Mesendoderm (in vitro differentiated cells): ENCODE data around the gene CD9.

ENCODE experiments used
- DNase-seq: peaks from one replicate; pipeline ENCODE4 v3.0.0; 2013
- H2AK5ac ChIP-seq: 2 replicates; pipeline ENCODE4 v1.6.1; 2013; ENCODE audit warnings: low read length, inconsistent platforms
- H2BK120ac ChIP-seq: 2 replicates; pipeline ENCODE4 v1.6.1; 2013; ENCODE audit warnings: low read depth, mild to moderate bottlenecking, low read length, moderate library complexity, mixed read lengths
- H2BK15ac ChIP-seq: replicated peaks from 2 replicates; pipeline ENCODE4 v1.6.1; 2013; ENCODE audit warnings: low read depth, mild to moderate bottlenecking, moderate library complexity
- H2BK5ac ChIP-seq: 2 replicates; pipeline ENCODE4 v1.6.1; 2013; ENCODE audit warnings: low read length, inconsistent platforms
- H3K18ac ChIP-seq: 2 replicates; pipeline ENCODE4 v1.6.1; 2013; ENCODE audit warnings: mild to moderate bottlenecking, low read length, mixed read lengths
- H3K23ac ChIP-seq: one replicate; pipeline ENCODE4 v1.6.1; 2013; ENCODE audit warnings: low read length
- H3K27ac ChIP-seq: 2 replicates; pipeline ENCODE4 v1.5.1; 2013; ENCODE audit warnings: low read depth, mild to moderate bottlenecking, inconsistent platforms, low read length, moderate library complexity
- H3K27me3 ChIP-seq: 2 replicates; pipeline ENCODE4 v1.6.1; 2013; ENCODE audit warnings: low read length, control low read depth, mild to moderate bottlenecking, inconsistent platforms; ENCODE audit not compliant: insufficient read depth, poor library complexity
- H3K36me3 ChIP-seq: 2 replicates; pipeline ENCODE4 v1.6.1; 2013; ENCODE audit warnings: low read length, inconsistent platforms; ENCODE audit not compliant: control insufficient read depth, insufficient read depth
- H3K4ac ChIP-seq: one replicate; pipeline ENCODE4 v1.6.1; 2013; ENCODE audit warnings: low read depth, mild to moderate bottlenecking, low read length, moderate library complexity
- H3K4me1 ChIP-seq: 2 replicates; pipeline ENCODE4 v1.6.1; 2013; ENCODE audit warnings: low read depth, low read length, inconsistent platforms; ENCODE audit not compliant: control insufficient read depth
- H3K4me2 ChIP-seq: 2 replicates; pipeline ENCODE4 v1.6.1; 2013; ENCODE audit warnings: low read length
- H3K4me3 ChIP-seq: 2 replicates; pipeline ENCODE4 v1.5.1; 2013; ENCODE audit warnings: mild to moderate bottlenecking, low read length
- H3K56ac ChIP-seq: one replicate; pipeline ENCODE4 v1.6.1; 2013; ENCODE audit warnings: low read length
- H3K79me1 ChIP-seq: 2 replicates; pipeline ENCODE4 v1.6.1; 2013; ENCODE audit warnings: low read length, inconsistent platforms
- H3K79me2 ChIP-seq: 2 replicates; pipeline ENCODE4 v1.6.1; 2013; ENCODE audit warnings: mild to moderate bottlenecking, low read length; ENCODE audit not compliant: control insufficient read depth, insufficient read depth
- H3K9ac ChIP-seq: 2 replicates; pipeline ENCODE4 v1.6.1; 2013; ENCODE audit warnings: low read length, inconsistent platforms
- H4K5ac ChIP-seq: one replicate; pipeline ENCODE4 v1.6.1; 2013; ENCODE audit warnings: low read length
- H4K8ac ChIP-seq: one replicate; pipeline ENCODE4 v1.6.1; 2013; ENCODE audit warnings: low read depth, mild to moderate bottlenecking, control low read depth, low read length, moderate library complexity
- WGBS: extraction: QIAGEN DNeasy Blood & Tissue Kit; methylation state at CpG from one replicate; pipeline ENCODE4 v1.1.7; 2013; ENCODE audit warnings: low lambda C conversion rate, missing lambda C conversion rate; ENCODE audit not compliant: insufficient coverage; ENCODE audit errors: extremely low coverage; 5-methylcytosine and 5-hydroxymethylcytosine counted together

The CD9 gene

GRCh38 chr12:6198051-6198450 lies 2.1 kb upstream of the CD9 start:
- H3K4ac ChIP-seq: no peak overlapping the region
- peak overlapping the region; percentile 68 for H3K56ac ChIP-seq
- no peak overlapping the region for H3K27ac ChIP-seq
- no peak overlapping the region for H3K4me2 ChIP-seq
- no peak overlapping the region for H3K4me3 ChIP-seq
- no peaks in the 10 kb centered on the region for H3K36me3 ChIP-seq
- H2BK120ac ChIP-seq: no peak overlapping the region
- no peaks in the 10 kb centered on the region for H3K27me3 ChIP-seq
- no CpG with 5 or more reads among the region's 7 CpGs for WGBS
- H4K8ac ChIP-seq: no peak overlapping the region
- no peak overlapping the region for H2BK15ac ChIP-seq
- peaks cover 12% of the 10 kb centered on the region for H3K79me2 ChIP-seq
- no peak overlapping the region for H2BK5ac ChIP-seq
- no peak overlapping the region for H4K5ac ChIP-seq
- peaks cover 6% of the 10 kb centered on the region for H3K4me1 ChIP-seq
- H3K9ac ChIP-seq: no peak overlapping the region
- peaks cover 6% of the 10 kb centered on the region for H3K79me1 ChIP-seq
- no peak overlapping the region for H2AK5ac ChIP-seq
- no peak overlapping the region for H3K23ac ChIP-seq
- H3K18ac ChIP-seq: no peak overlapping the region
- DNase-seq: no peak

- no peak overlapping the region for H4K5ac ChIP-seq
- peak overlapping the region; percentile 47 for H3K56ac ChIP-seq
- DNase-seq: no peak
- peak overlapping the region; percentile 8 for H2AK5ac ChIP-seq
- H4K8ac ChIP-seq: no peak overlapping the region
- H3K27ac ChIP-seq: no peak overlapping the region
- H3K4me3 ChIP-seq: no peak overlapping the region
- no CpG with 5 or more reads among the region's 6 CpGs for WGBS
- no peaks in the 10 kb centered on the region for H3K27me3 ChIP-seq
- H3K18ac ChIP-seq: no peak overlapping the region
- no peak overlapping the region for H2BK15ac ChIP-seq
- peaks cover 6% of the 10 kb centered on the region for H3K4me1 ChIP-seq
- no peak overlapping the region for H3K23ac ChIP-seq
- no peaks in the 10 kb centered on the region for H3K36me3 ChIP-seq
- H3K4ac ChIP-seq: no peak overlapping the region
- H3K9ac ChIP-seq: no peak overlapping the region
- no peak overlapping the region for H2BK120ac ChIP-seq
- peaks cover 15% of the 10 kb centered on the region for H3K79me2 ChIP-seq
- no peak overlapping the region for H3K4me2 ChIP-seq
- peaks cover 6% of the 10 kb centered on the region for H3K79me1 ChIP-seq
- H2BK5ac ChIP-seq: no peak overlapping the region
These were observed 1.6 kb upstream of the CD9 start for GRCh38 chr12:6198556-6198955.

GRCh38 chr12:6198985-6199530 lies 1.1 kb upstream of the CD9 start:
- Histone ChIP-seq H3K27ac (peak overlapping the region; percentile 86), H2BK5ac (no peak overlapping the region), H3K4ac (no peak overlapping the region), H2AK5ac (no peak overlapping the region), H3K27me3 (no peaks in the 10 kb centered on the region), H3K23ac (no peak overlapping the region), H3K9ac (peak overlapping the region; percentile 79), H4K8ac (no peak overlapping the region), H3K4me3 (no peak overlapping the region), H3K18ac (no peak overlapping the region), H3K79me1 (peaks cover 6% of the 10 kb centered on the region), H2BK120ac (no peak overlapping the region), H3K56ac (peak overlapping the region; percentile 91), H3K4me1 (peaks cover 6% of the 10 kb centered on the region), H3K4me2 (peak overlapping the region; percentile 6), H2BK15ac (no peak overlapping the region), H3K36me3 (no peaks in the 10 kb centered on the region), H3K79me2 (peaks cover 15% of the 10 kb centered on the region), H4K5ac (no peak overlapping the region)
- no peak for DNase-seq
- WGBS: no CpG with 5 or more reads among the region's 10 CpGs

GRCh38 chr12:6199531-6200255 lies 507 bp upstream of the CD9 start:
- peaks cover 6% of the 10 kb centered on the region for H3K79me1 ChIP-seq
- H4K8ac ChIP-seq: no peak overlapping the region
- no peaks in the 10 kb centered on the region for H3K27me3 ChIP-seq
- H3K9ac ChIP-seq: peak overlapping the region; percentile 79
- no peak overlapping the region for H2AK5ac ChIP-seq
- H3K4me1 ChIP-seq: peaks cover 6% of the 10 kb centered on the region
- H4K5ac ChIP-seq: no peak overlapping the region
- peak overlapping the region; percentile 86 for H3K27ac ChIP-seq
- H2BK15ac ChIP-seq: no peak overlapping the region
- peak overlapping the region; percentile 40 for H2BK5ac ChIP-seq
- peak overlapping the region; percentile 6 for H3K4me2 ChIP-seq
- peak overlapping the region; percentile 83 for H3K4ac ChIP-seq
- peak overlapping the region; percentile 91 for H3K56ac ChIP-seq
- peak overlapping the region; percentile 33 for H2BK120ac ChIP-seq
- peak; percentile 92 for DNase-seq
- peak overlapping the region; percentile 29 for H3K18ac ChIP-seq
- no peaks in the 10 kb centered on the region for H3K36me3 ChIP-seq
- H3K23ac ChIP-seq: no peak overlapping the region
- peaks cover 15% of the 10 kb centered on the region for H3K79me2 ChIP-seq
- WGBS: no CpG with 5 or more reads among the region's 42 CpGs
- H3K4me3 ChIP-seq: peak overlapping the region; percentile 37

- WGBS: no CpG with 5 or more reads among the region's 15 CpGs
- Histone ChIP-seq H3K4me2 (peak overlapping the region; percentile 85), H3K9ac (peak overlapping the region; percentile 90), H3K79me1 (peaks cover 6% of the 10 kb centered on the region), H3K23ac (no peak overlapping the region), H2BK15ac (no peak overlapping the region), H3K27me3 (no peaks in the 10 kb centered on the region), H3K4me1 (peaks cover 13% of the 10 kb centered on the region), H2BK5ac (no peak overlapping the region), H3K18ac (peak overlapping the region; percentile 81), H4K8ac (no peak overlapping the region), H3K4me3 (peak overlapping the region; percentile 73), H3K36me3 (no peaks in the 10 kb centered on the region), H2AK5ac (no peak overlapping the region), H3K27ac (no peak overlapping the region), H3K4ac (peak overlapping the region; percentile 17), H3K79me2 (peaks cover 15% of the 10 kb centered on the region), H2BK120ac (no peak overlapping the region), H3K56ac (peak overlapping the region; percentile 92), H4K5ac (no peak overlapping the region)
- DNase-seq: peak; percentile 55
These were observed 1.0 kb downstream of the CD9 start for GRCh38 chr12:6201213-6201608.
